Measurements from ENCODE around the gene SLC28A3.
A peak's percentile ranks its signal among the peaks of the same experiment; 100 is the strongest.

SLC28A3 gene

DNA sequence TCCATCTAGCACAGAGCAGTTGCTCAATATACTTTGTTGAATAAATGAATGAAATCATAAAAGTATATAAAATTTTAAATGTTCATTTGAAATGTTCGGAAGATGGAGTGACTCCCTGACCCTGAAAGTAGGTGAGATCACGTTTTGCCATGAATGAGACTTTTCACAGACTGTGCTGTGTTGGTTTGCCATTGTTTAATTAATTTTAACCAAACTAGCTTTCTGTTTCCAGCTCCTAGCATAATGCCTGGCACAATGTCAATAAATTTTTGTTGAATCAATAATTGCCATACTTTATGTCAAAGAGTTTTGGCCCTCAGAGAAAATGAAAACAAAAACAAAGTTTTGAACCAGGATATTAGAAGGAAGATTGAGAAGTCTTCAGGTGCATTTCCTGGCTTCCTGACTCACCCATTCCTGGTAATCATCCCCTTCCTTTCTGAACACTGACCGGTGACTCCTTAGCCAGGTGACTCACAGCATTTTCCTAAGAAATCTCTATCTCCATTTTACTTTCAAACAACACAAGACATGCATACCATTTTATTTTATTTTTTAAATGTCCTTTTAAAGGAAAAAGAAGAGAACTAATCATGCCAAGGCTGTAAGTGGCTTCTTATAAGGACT lies 15.1 kb downstream of the SLC28A3 start:
- Histone ChIP-seq H3K27ac (replicated peaks) (no peak overlapping the region), H3K27me3 (ENCODE audit: insufficient read depth, poor library complexity, severe bottlenecking) (no peaks in the 10 kb centered on the region), H3K4me3 (replicated peaks; ENCODE audit: insufficient read depth, low read length) (no peak overlapping the region)
- no peak for DNase-seq (ENCODE audit: low read depth in 1 of 2, low spot score in 1 of 2)
- no peak for TF ChIP-seq GABPA (IDR thresholded peaks at IDR 0.05; ENCODE audit: low read depth)
- TF ChIP-seq REST (IDR thresholded peaks at IDR 0.05; ENCODE audit: insufficient replicate concordance, low read depth): no peak
- no peak for TF ChIP-seq SPI1 (IDR thresholded peaks at IDR 0.05; ENCODE audit: borderline replicate concordance, low read depth)
- TF ChIP-seq, protein P1, sequence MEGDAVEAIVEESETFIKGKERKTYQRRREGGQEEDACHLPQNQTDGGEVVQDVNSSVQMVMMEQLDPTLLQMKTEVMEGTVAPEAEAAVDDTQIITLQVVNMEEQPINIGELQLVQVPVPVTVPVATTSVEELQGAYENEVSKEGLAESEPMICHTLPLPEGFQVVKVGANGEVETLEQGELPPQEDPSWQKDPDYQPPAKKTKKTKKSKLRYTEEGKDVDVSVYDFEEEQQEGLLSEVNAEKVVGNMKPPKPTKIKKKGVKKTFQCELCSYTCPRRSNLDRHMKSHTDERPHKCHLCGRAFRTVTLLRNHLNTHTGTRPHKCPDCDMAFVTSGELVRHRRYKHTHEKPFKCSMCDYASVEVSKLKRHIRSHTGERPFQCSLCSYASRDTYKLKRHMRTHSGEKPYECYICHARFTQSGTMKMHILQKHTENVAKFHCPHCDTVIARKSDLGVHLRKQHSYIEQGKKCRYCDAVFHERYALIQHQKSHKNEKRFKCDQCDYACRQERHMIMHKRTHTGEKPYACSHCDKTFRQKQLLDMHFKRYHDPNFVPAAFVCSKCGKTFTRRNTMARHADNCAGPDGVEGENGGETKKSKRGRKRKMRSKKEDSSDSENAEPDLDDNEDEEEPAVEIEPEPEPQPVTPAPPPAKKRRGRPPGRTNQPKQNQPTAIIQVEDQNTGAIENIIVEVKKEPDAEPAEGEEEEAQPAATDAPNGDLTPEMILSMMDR (IDR thresholded peaks at IDR 0.05; ENCODE audit: insufficient read depth, low read length): no peak
- TF ChIP-seq POLR2AphosphoS5 (IDR thresholded peaks at IDR 0.05; ENCODE audit: low read depth): no peak

GRCh38 chr9:84324811-84325210 lies 15.7 kb downstream of the SLC28A3 start:
- TF ChIP-seq GABPA (IDR thresholded peaks at IDR 0.05; ENCODE audit: low read depth) (no peak), SPI1 (IDR thresholded peaks at IDR 0.05; ENCODE audit: borderline replicate concordance, low read depth) (no peak), REST (IDR thresholded peaks at IDR 0.05; ENCODE audit: insufficient replicate concordance, low read depth) (no peak), POLR2AphosphoS5 (IDR thresholded peaks at IDR 0.05; ENCODE audit: low read depth) (no peak)
- TF ChIP-seq, protein P1 (IDR thresholded peaks at IDR 0.05; ENCODE audit: insufficient read depth, low read length): no peak

GRCh38 chr9:84323858-84324257 lies 16.7 kb downstream of the SLC28A3 start:
- TF ChIP-seq, protein P1 (IDR thresholded peaks at IDR 0.05; ENCODE audit: insufficient read depth, low read length): no peak
- TF ChIP-seq POLR2AphosphoS5 (IDR thresholded peaks at IDR 0.05; ENCODE audit: low read depth) (peak; percentile 20; the same call in 1 of the 2 replicates), REST (IDR thresholded peaks at IDR 0.05; ENCODE audit: insufficient replicate concordance, low read depth) (no peak), SPI1 (IDR thresholded peaks at IDR 0.05; ENCODE audit: borderline replicate concordance, low read depth) (peak; percentile 46; the same call in 1 of the 2 replicates), GABPA (IDR thresholded peaks at IDR 0.05; ENCODE audit: low read depth) (no peak)
- Histone ChIP-seq H3K4me3 (replicated peaks; ENCODE audit: insufficient read depth, low read length) (no peak overlapping the region), H3K27me3 (ENCODE audit: insufficient read depth, poor library complexity, severe bottlenecking) (no peaks in the 10 kb centered on the region), H3K27ac (replicated peaks) (peak overlapping the region; percentile 78)
- peak; percentile 26 to 62 for DNase-seq (ENCODE audit: low read depth in 1 of 2, low spot score in 1 of 2)

More at GRCh38 chr9:84324811-84325210, 15.7 kb downstream of the SLC28A3 start:
- no peaks in the 10 kb centered on the region for H3K27me3 ChIP-seq (ENCODE audit: insufficient read depth, poor library complexity, severe bottlenecking)
- DNase-seq (ENCODE audit: low read depth in 1 of 2, low spot score in 1 of 2): no peak
- no peak overlapping the region for H3K4me3 ChIP-seq (replicated peaks; ENCODE audit: insufficient read depth, low read length)
- peak overlapping the region; percentile 78 for H3K27ac ChIP-seq (replicated peaks)

Data from HL-60 (cell line).